ENCODE results near the gene CCR8.

CCR8 gene

GRCh38 chr3:39344746-39345344 is 15.3 kb downstream of the CCR8 start:
- TF ChIP-seq PATZ1 (CRISPR knock-in tag; IDR thresholded peaks at IDR 0.05; ENCODE audit: borderline replicate concordance) (no peak), ZFP3 (CRISPR knock-in tag; IDR thresholded peaks at IDR 0.05) (no peak), ESRRG (CRISPR knock-in tag; IDR thresholded peaks at IDR 0.05) (no peak), ZNF565 (CRISPR knock-in tag; conservative IDR thresholded peaks at IDR 0.05; ENCODE audit: low read depth) (no peak), GLIS3 (CRISPR knock-in tag; IDR thresholded peaks at IDR 0.05) (no peak), ZNF8 (CRISPR knock-in tag; IDR thresholded peaks at IDR 0.05) (no peak), PPARA (CRISPR knock-in tag; IDR thresholded peaks at IDR 0.05; ENCODE audit: borderline replicate concordance) (no peak), RARB (CRISPR knock-in tag; IDR thresholded peaks at IDR 0.05) (no peak), TCF4 (CRISPR knock-in tag; IDR thresholded peaks at IDR 0.05; ENCODE audit: borderline replicate concordance) (no peak), ZFP30 (CRISPR knock-in tag; IDR thresholded peaks at IDR 0.05) (no peak), CSRNP3 (CRISPR knock-in tag; IDR thresholded peaks at IDR 0.05) (no peak), ZC3H10 (CRISPR knock-in tag; IDR thresholded peaks at IDR 0.05) (no peak)
- TF ChIP-seq, protein P1, sequence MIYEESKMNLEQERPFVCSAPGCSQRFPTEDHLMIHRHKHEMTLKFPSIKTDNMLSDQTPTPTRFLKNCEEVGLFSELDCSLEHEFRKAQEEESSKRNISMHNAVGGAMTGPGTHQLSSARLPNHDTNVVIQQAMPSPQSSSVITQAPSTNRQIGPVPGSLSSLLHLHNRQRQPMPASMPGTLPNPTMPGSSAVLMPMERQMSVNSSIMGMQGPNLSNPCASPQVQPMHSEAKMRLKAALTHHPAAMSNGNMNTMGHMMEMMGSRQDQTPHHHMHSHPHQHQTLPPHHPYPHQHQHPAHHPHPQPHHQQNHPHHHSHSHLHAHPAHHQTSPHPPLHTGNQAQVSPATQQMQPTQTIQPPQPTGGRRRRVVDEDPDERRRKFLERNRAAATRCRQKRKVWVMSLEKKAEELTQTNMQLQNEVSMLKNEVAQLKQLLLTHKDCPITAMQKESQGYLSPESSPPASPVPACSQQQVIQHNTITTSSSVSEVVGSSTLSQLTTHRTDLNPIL (CRISPR knock-in tag; IDR thresholded peaks at IDR 0.05; ENCODE audit: low read depth), result no peak
- no peak for ATAC-seq

- no peak for ATAC-seq
- TF ChIP-seq ZNF565 (CRISPR knock-in tag; conservative IDR thresholded peaks at IDR 0.05; ENCODE audit: low read depth), result no peak
Measured at GRCh38 chr3:39346785-39347585, 17.5 kb downstream of the CCR8 start.

DNA sequence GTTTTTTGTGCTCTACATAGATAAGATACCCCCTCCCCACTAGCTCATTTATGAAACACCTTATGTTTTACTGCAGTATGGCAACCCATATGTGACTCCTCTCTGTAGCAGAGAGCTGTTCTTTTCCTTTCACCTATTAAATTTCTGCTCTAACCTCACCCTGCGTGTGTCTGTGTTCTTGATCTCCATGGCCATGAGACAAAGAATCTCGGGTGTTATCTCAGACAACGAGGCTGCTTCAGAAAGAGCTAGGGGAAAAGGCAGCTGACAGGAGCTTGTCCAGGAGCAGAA is 18.0 kb downstream of the CCR8 start:
- TF ChIP-seq ZFP3 (CRISPR knock-in tag; IDR thresholded peaks at IDR 0.05) (no peak), ESRRG (CRISPR knock-in tag; IDR thresholded peaks at IDR 0.05) (no peak), RARB (CRISPR knock-in tag; IDR thresholded peaks at IDR 0.05) (no peak), ISL1 (CRISPR knock-in tag; IDR thresholded peaks at IDR 0.05) (no peak)
- ATAC-seq, result no peak

GRCh38 chr3:39349080-39349479 is 19.6 kb downstream of the CCR8 start:
- TF ChIP-seq ARNTL (CRISPR knock-in tag; IDR thresholded peaks at IDR 0.05; ENCODE audit: borderline replicate concordance, low read depth) (no peak), ZFP3 (CRISPR knock-in tag; IDR thresholded peaks at IDR 0.05) (no peak), ZC3H10 (CRISPR knock-in tag; IDR thresholded peaks at IDR 0.05) (no peak), ZNF70 (CRISPR knock-in tag; IDR thresholded peaks at IDR 0.05) (no peak), OSR1 (CRISPR knock-in tag; IDR thresholded peaks at IDR 0.05) (no peak), CSDC2 (CRISPR knock-in tag; IDR thresholded peaks at IDR 0.05) (no peak), PATZ1 (CRISPR knock-in tag; IDR thresholded peaks at IDR 0.05; ENCODE audit: borderline replicate concordance) (no peak), ISL1 (CRISPR knock-in tag; IDR thresholded peaks at IDR 0.05) (no peak), PPARA (CRISPR knock-in tag; IDR thresholded peaks at IDR 0.05; ENCODE audit: borderline replicate concordance) (no peak), CSRNP3 (CRISPR knock-in tag; IDR thresholded peaks at IDR 0.05) (no peak), BACH2 (CRISPR knock-in tag; IDR thresholded peaks at IDR 0.05; ENCODE audit: borderline replicate concordance) (no peak)
- no peak for ATAC-seq
